Parathyroid adenoma (tissue), 2 donors: ENCODE measurements around the gene KLF6.

Source experiments
- H2AFZ ChIP-seq: fragments of 300-600 bp; sonication (generic); one replicate; pipeline ENCODE4 v1.7.0; 2017; ENCODE audit warnings: antibody characterized with exemption, mild to moderate bottlenecking
- H3K27ac ChIP-seq: fragments of 300-600 bp; sonication (generic); one replicate; pipeline ENCODE4 v1.7.0; 2017
- H3K27me3 ChIP-seq: fragments of 300-600 bp; sonication (generic); one replicate; pipeline ENCODE4 v1.7.0; 2017; ENCODE audit warnings: low read length; ENCODE audit not compliant: control insufficient read depth, insufficient read depth
- H3K36me3 ChIP-seq: fragments of 300-600 bp; sonication (generic); one replicate; pipeline ENCODE4 v1.7.0; 2017; ENCODE audit warnings: low read length; ENCODE audit not compliant: control insufficient read depth, insufficient read depth
- H3K4me1 ChIP-seq: fragments of 300-600 bp; sonication (generic); one replicate; pipeline ENCODE4 v1.7.0; 2017; ENCODE audit warnings: control low read depth
- H3K4me2 ChIP-seq: fragments of 300-600 bp; sonication (generic); one replicate; pipeline ENCODE4 v1.7.0; 2017; ENCODE audit warnings: low read length
- H3K4me3 ChIP-seq: fragments of 300-600 bp; sonication (generic); one replicate; pipeline ENCODE4 v1.7.0; 2017; ENCODE audit warnings: low read depth, low read length
- H3K79me2 ChIP-seq: fragments of 300-600 bp; sonication (generic); one replicate; pipeline ENCODE4 v1.7.0; 2017; ENCODE audit warnings: control low read depth
- H3K9ac ChIP-seq: fragments of 300-600 bp; sonication (generic); one replicate; pipeline ENCODE4 v1.7.0; 2017; ENCODE audit warnings: mild to moderate bottlenecking
- H3K9me3 ChIP-seq: fragments of 300-600 bp; sonication (generic); one replicate; pipeline ENCODE4 v1.7.0; 2017; ENCODE audit warnings: low read length; ENCODE audit not compliant: control insufficient read depth
- TF ChIP-seq, protein P1 (sequence below): fragments of 300-600 bp; sonication (generic); IDR thresholded peaks from one replicate; pipeline ENCODE4 v1.7.0; 2017; ENCODE audit warnings: antibody characterized with exemption, mild to moderate bottlenecking
- donor health status: primary hyperparathyroidism.

Gene KLF6

DNA sequence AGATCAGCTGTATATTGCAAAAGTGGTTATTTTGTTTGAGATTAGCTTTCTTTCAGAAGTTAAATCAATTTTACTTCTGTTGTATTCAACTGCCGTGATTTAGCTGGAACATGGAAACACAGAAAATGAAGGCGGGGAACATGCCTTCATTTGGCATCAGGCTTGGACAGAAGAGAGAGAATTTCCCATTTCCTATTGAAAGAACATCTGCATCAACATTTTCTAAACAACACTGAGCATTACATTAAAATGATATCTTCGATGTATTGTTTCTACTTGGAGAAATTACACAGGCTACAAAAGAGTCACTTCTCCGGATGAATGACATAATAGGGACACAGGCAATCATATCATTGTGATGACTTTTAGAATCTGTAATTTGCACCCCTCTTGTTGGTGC lies 46.6 kb upstream of the KLF6 start:
- Histone ChIP-seq H3K4me3 (no peak overlapping the region), H2AFZ (no peak overlapping the region), H3K4me1 (peaks cover 5% of the 10 kb centered on the region), H3K4me2 (no peak overlapping the region), H3K9me3 (no peaks in the 10 kb centered on the region), H3K79me2 (no peaks in the 10 kb centered on the region), H3K27ac (no peak overlapping the region), H3K36me3 (no peaks in the 10 kb centered on the region), H3K9ac (no peak overlapping the region), H3K27me3 (no peaks in the 10 kb centered on the region)
- TF ChIP-seq, protein P1, sequence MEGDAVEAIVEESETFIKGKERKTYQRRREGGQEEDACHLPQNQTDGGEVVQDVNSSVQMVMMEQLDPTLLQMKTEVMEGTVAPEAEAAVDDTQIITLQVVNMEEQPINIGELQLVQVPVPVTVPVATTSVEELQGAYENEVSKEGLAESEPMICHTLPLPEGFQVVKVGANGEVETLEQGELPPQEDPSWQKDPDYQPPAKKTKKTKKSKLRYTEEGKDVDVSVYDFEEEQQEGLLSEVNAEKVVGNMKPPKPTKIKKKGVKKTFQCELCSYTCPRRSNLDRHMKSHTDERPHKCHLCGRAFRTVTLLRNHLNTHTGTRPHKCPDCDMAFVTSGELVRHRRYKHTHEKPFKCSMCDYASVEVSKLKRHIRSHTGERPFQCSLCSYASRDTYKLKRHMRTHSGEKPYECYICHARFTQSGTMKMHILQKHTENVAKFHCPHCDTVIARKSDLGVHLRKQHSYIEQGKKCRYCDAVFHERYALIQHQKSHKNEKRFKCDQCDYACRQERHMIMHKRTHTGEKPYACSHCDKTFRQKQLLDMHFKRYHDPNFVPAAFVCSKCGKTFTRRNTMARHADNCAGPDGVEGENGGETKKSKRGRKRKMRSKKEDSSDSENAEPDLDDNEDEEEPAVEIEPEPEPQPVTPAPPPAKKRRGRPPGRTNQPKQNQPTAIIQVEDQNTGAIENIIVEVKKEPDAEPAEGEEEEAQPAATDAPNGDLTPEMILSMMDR = no peak

DNA sequence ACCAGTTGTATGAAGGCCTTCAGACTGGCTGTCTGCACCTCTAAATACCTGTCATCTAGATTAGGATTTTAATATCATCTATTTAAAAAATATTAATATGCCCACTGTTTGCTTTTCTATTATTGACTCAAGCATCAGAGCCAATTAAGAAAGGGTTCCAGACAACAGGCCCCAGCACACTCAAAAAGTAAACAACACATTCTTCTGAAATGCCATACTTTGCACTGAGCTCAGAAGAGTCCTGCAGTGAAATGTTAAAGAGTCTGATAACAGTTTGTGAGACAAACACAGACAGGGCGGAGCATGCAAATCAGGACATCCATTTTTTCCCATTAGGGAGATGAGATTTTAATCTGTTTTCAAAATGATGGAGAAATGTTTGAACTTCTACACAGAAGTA lies 45.9 kb upstream of the KLF6 start:
- TF ChIP-seq, protein P1 = no peak
- Histone ChIP-seq H3K9ac (no peak overlapping the region), H3K4me3 (no peak overlapping the region), H3K4me1 (peaks cover 5% of the 10 kb centered on the region), H2AFZ (no peak overlapping the region), H3K9me3 (no peaks in the 10 kb centered on the region), H3K27ac (no peak overlapping the region), H3K79me2 (no peaks in the 10 kb centered on the region), H3K27me3 (no peaks in the 10 kb centered on the region), H3K4me2 (no peak overlapping the region), H3K36me3 (no peaks in the 10 kb centered on the region)

DNA sequence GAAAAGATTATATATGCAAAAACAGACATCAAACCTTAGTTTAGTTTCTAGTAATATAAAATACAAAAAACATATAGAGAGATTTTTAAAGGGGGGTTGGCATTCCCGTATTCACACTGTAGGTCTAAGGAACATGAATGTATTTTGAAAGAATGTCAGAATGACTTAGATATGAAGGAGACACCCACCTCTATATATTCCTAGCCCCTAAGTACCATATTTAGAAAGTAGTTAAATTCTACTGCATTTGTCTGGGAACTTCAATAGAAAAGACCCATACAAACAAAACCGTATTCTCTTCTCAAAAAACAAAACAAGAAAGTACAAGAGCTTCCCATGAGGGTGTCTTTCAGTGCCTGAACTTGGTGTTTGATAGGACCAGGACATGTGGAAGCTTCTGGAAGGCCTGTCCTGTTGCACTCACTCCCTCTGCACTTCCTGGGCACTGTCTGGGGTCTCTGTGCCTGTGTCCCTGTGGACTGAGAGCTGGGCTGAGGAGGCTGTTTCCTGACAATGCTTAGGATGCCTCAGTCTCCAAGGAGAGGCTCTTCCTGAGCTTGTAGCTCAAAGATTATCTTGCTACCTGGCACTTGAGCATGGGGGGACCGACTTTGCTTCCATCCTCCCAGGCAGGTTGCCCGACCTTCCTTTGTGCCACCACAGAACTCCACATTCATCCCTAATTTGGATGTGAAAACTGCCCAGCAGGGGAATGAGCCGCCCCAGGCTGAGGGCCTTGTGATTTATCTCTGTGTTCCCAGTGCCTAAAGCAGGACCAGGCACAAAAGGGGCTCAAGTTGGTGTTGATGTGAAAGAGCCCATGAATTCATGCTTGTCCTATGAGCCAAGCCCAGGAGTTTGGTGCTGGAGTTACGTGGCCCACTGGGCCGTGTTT lies 44.4 kb upstream of the KLF6 start:
- peak overlapping the region; percentile 58 for H3K27ac ChIP-seq
- H3K27me3 ChIP-seq = no peaks in the 10 kb centered on the region
- peak overlapping the region; percentile 45 for H3K4me2 ChIP-seq
- no peaks in the 10 kb centered on the region for H3K9me3 ChIP-seq
- peak overlapping the region; percentile 85 for H2AFZ ChIP-seq
- TF ChIP-seq, protein P1 = no peak
- no peaks in the 10 kb centered on the region for H3K36me3 ChIP-seq
- peaks cover 5% of the 10 kb centered on the region for H3K4me1 ChIP-seq
- H3K9ac ChIP-seq = no peak overlapping the region
- H3K79me2 ChIP-seq = no peaks in the 10 kb centered on the region
- peak overlapping the region; percentile 47 for H3K4me3 ChIP-seq

DNA sequence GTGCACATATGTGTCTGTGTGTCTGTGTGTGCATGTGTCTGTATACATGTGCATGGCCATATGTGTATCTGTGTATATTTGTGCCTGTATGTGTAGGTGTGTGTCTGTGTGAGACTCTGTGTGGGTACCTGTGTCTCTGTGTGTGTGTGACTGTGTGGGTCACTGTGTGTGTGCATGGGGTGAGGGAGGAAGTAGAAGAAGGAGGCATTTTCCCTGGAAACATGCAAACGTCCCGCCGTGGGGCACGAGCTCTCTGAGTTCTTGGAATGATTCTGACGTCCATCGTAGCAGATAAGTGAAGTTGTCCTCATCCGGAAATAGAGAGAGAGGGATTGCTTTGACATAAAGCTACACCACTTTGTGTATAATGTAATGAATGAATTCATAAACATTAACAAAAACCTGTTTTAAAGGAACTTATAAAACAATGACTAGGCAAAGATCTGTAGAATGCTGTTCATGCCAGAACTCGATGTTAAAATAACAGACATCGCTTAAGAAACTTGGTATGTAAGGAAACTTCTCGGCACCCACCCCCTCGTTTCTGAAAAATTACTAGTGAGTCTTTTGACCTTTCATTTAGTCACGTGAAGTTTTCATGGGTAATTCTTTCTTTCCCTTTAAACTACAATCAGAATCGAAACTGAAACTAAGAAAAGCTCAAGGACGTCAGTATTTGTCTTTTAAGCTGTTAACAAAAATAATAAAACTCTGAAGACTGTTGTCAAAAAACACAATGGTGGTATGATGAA lies 43.6 kb upstream of the KLF6 start:
- TF ChIP-seq, protein P1 = no peak

More for the DNA sequence above, 43.6 kb upstream of the KLF6 start:
- Histone ChIP-seq H3K36me3 (no peaks in the 10 kb centered on the region), H3K27me3 (no peaks in the 10 kb centered on the region), H3K9ac (no peak overlapping the region), H3K27ac (peak overlapping the region; percentile 58), H3K4me3 (peak overlapping the region; percentile 47), H3K4me2 (peak overlapping the region; percentile 45), H3K4me1 (peaks cover 5% of the 10 kb centered on the region), H3K79me2 (no peaks in the 10 kb centered on the region), H3K9me3 (no peaks in the 10 kb centered on the region), H2AFZ (peak overlapping the region; percentile 85)
